ENCODE measurements around the gene TNFRSF4.

The TNFRSF4 gene

DNA sequence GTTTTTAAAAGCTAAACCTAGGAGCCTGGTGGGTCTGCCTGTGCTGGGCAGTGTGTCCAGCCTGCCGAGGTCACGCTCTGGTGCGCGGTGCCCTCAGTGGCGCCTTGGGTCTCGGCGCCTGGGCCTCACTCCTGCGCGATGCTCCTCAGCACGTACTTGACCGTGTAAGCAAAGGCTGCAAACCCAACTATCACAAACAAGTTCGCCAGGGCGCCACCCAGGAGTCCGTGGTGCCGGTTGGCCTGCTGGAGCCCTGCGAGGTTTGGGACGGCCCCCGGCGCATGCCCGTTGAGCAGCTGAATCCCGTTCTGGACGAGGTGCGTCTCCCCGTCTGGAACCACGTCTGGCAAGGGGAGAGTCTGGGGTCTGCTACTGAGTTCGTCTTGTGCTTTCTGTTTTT lies 41.1 kb upstream of the TNFRSF4 start:
- no peaks in the 10 kb centered on the region for H4K20me1 ChIP-seq (ENCODE audit: insufficient read depth, low read length)
- H2AFZ ChIP-seq (ENCODE audit: low read length): no peak overlapping the region
- H3K4me2 ChIP-seq (ENCODE audit: low read length): no peak overlapping the region
- TF ChIP-seq, protein P1, sequence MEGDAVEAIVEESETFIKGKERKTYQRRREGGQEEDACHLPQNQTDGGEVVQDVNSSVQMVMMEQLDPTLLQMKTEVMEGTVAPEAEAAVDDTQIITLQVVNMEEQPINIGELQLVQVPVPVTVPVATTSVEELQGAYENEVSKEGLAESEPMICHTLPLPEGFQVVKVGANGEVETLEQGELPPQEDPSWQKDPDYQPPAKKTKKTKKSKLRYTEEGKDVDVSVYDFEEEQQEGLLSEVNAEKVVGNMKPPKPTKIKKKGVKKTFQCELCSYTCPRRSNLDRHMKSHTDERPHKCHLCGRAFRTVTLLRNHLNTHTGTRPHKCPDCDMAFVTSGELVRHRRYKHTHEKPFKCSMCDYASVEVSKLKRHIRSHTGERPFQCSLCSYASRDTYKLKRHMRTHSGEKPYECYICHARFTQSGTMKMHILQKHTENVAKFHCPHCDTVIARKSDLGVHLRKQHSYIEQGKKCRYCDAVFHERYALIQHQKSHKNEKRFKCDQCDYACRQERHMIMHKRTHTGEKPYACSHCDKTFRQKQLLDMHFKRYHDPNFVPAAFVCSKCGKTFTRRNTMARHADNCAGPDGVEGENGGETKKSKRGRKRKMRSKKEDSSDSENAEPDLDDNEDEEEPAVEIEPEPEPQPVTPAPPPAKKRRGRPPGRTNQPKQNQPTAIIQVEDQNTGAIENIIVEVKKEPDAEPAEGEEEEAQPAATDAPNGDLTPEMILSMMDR (IDR thresholded peaks at IDR 0.05; ENCODE audit: low read length): no peak
- TF ChIP-seq EZH2 (IDR thresholded peaks at IDR 0.05; ENCODE audit: borderline replicate concordance, low read length): no peak
- peaks cover 10% of the 10 kb centered on the region for H3K4me1 ChIP-seq (ENCODE audit: insufficient read depth, low read length, severe bottlenecking)
- H3K9me3 ChIP-seq (ENCODE audit: low read length): no peaks in the 10 kb centered on the region
- H3K9ac ChIP-seq (ENCODE audit: low read length): no peak overlapping the region
- H3K9me2 ChIP-seq (ENCODE audit: low read depth, low read length): no peaks in the 10 kb centered on the region
- H3K79me2 ChIP-seq (ENCODE audit: insufficient read depth, low read length): no peaks in the 10 kb centered on the region
- H3K27me3 ChIP-seq (ENCODE audit: insufficient read depth, low read length): no peaks in the 10 kb centered on the region
- no peak overlapping the region for H3K4me3 ChIP-seq (ENCODE audit: low read depth, low read length, poor library complexity, severe bottlenecking)
- H3K36me3 ChIP-seq (ENCODE audit: insufficient read depth, low read length): peaks cover 53% of the 10 kb centered on the region
- no peaks in the 10 kb centered on the region for H3F3A ChIP-seq (ENCODE audit: insufficient read depth, low read length)
- H3K27ac ChIP-seq (ENCODE audit: low read depth, low read length, poor library complexity, severe bottlenecking): no peak overlapping the region

- no peaks in the 10 kb centered on the region for H4K20me1 ChIP-seq (ENCODE audit: insufficient read depth, low read length)
- H3K27ac ChIP-seq (ENCODE audit: low read depth, low read length, poor library complexity, severe bottlenecking): no peak overlapping the region
- no peaks in the 10 kb centered on the region for H3F3A ChIP-seq (ENCODE audit: insufficient read depth, low read length)
- H3K9me3 ChIP-seq (ENCODE audit: low read length): no peaks in the 10 kb centered on the region
- no peaks in the 10 kb centered on the region for H3K27me3 ChIP-seq (ENCODE audit: insufficient read depth, low read length)
- H3K36me3 ChIP-seq (ENCODE audit: insufficient read depth, low read length): peaks cover 50% of the 10 kb centered on the region
- H2AFZ ChIP-seq (ENCODE audit: low read length): no peak overlapping the region
- no peak overlapping the region for H3K4me3 ChIP-seq (ENCODE audit: low read depth, low read length, poor library complexity, severe bottlenecking)
- TF ChIP-seq, protein P1 (IDR thresholded peaks at IDR 0.05; ENCODE audit: low read length): no peak
- TF ChIP-seq EZH2 (IDR thresholded peaks at IDR 0.05; ENCODE audit: borderline replicate concordance, low read length): no peak
- H3K9ac ChIP-seq (ENCODE audit: low read length): no peak overlapping the region
- H3K4me2 ChIP-seq (ENCODE audit: low read length): no peak overlapping the region
- H3K4me1 ChIP-seq (ENCODE audit: insufficient read depth, low read length, severe bottlenecking): peaks cover 9% of the 10 kb centered on the region
- H3K79me2 ChIP-seq (ENCODE audit: insufficient read depth, low read length): no peaks in the 10 kb centered on the region
- H3K9me2 ChIP-seq (ENCODE audit: low read depth, low read length): no peaks in the 10 kb centered on the region
Measured at GRCh38 chr1:1254667-1254998, 40.7 kb upstream of the TNFRSF4 start.

GRCh38 chr1:1253972-1254666 lies 40.2 kb upstream of the TNFRSF4 start:
- Histone ChIP-seq H3K4me3 (ENCODE audit: low read depth, low read length, poor library complexity, severe bottlenecking) (no peak overlapping the region), H3K27ac (ENCODE audit: low read depth, low read length, poor library complexity, severe bottlenecking) (no peak overlapping the region), H3K9me2 (ENCODE audit: low read depth, low read length) (no peaks in the 10 kb centered on the region), H3K9ac (ENCODE audit: low read length) (no peak overlapping the region), H3K4me1 (ENCODE audit: insufficient read depth, low read length, severe bottlenecking) (peaks cover 9% of the 10 kb centered on the region), H2AFZ (ENCODE audit: low read length) (no peak overlapping the region), H3K27me3 (ENCODE audit: insufficient read depth, low read length) (no peaks in the 10 kb centered on the region), H3K36me3 (ENCODE audit: insufficient read depth, low read length) (peaks cover 45% of the 10 kb centered on the region), H3F3A (ENCODE audit: insufficient read depth, low read length) (no peaks in the 10 kb centered on the region), H4K20me1 (ENCODE audit: insufficient read depth, low read length) (no peaks in the 10 kb centered on the region), H3K4me2 (ENCODE audit: low read length) (no peak overlapping the region), H3K79me2 (ENCODE audit: insufficient read depth, low read length) (no peaks in the 10 kb centered on the region), H3K9me3 (ENCODE audit: low read length) (no peaks in the 10 kb centered on the region)
- no peak for TF ChIP-seq EZH2 (IDR thresholded peaks at IDR 0.05; ENCODE audit: borderline replicate concordance, low read length)
- TF ChIP-seq, protein P1 (IDR thresholded peaks at IDR 0.05; ENCODE audit: low read length): no peak

Measured in OCI-LY1 (cell line).